Natural killer cell (primary cell): ENCODE data around the gene NBEAL2. TPM values are rescaled to one million over a fixed set of nuclear protein-coding genes. Genes with fewer than 3 reads are reported as not detected.

Experiments used
- ATAC-seq, 3 donors: fragments of 150-1000 bp in 2 of 3; fragments of 200-7000 bp in 1 of 3; cut with Tn5 transposase; 1 replicate in 1 of 3; 2 replicates in 2 of 3; pipeline ENCODE4 v1.10.0; 2021; ENCODE audit warnings: mild to moderate bottlenecking in 2 of 3, moderate library complexity in 2 of 3
- DNase-seq, 2 donors: peaks; one replicate each; pipeline versions ENCODE4 v3.0.0 to v3.0.0-alpha.2; 2013 to 2021; ENCODE audit warnings: mixed read lengths in 1 of 2
- H3K27ac ChIP-seq: one replicate; pipeline ENCODE4 v1.5.1; 2013; ENCODE audit warnings: mild to moderate bottlenecking, low read length
- H3K27me3 ChIP-seq: one replicate; pipeline ENCODE4 v1.6.1; 2013; ENCODE audit warnings: low read length; ENCODE audit not compliant: control insufficient read depth, insufficient read depth
- H3K36me3 ChIP-seq: one replicate; pipeline ENCODE4 v1.6.1; 2013; ENCODE audit warnings: low read length; ENCODE audit not compliant: control insufficient read depth, insufficient read depth
- H3K4me1 ChIP-seq: one replicate; pipeline ENCODE4 v1.6.1; 2013; ENCODE audit warnings: low read length; ENCODE audit not compliant: control insufficient read depth, insufficient read depth
- H3K4me3 ChIP-seq: one replicate; pipeline ENCODE4 v1.5.1; 2013; ENCODE audit warnings: low read length
- H3K9me3 ChIP-seq: one replicate; pipeline ENCODE4 v1.6.1; 2013; ENCODE audit warnings: low read length; ENCODE audit not compliant: control insufficient read depth, insufficient read depth
- H3K27ac Mint-ChIP-seq, 2 donors: one replicate each; pipeline ENCODE4 v1.8.0; 2022; ENCODE audit warnings: mild to moderate bottlenecking in 2 of 2, mixed read lengths in 2 of 2, moderate library complexity in 1 of 2
- H3K27me3 Mint-ChIP-seq, 2 donors: one replicate each; pipeline ENCODE4 v1.8.0; 2022; ENCODE audit warnings: low read depth in 2 of 2, mixed read lengths in 2 of 2
- H3K36me3 Mint-ChIP-seq: one replicate; pipeline ENCODE4 v1.8.0; 2022; ENCODE audit warnings: mixed read lengths
- H3K4me1 Mint-ChIP-seq, 2 donors: one replicate each; pipeline ENCODE4 v1.8.0; 2022; ENCODE audit warnings: mixed read lengths in 2 of 2
- H3K4me3 Mint-ChIP-seq: one replicate; pipeline ENCODE4 v1.8.0; 2022; ENCODE audit warnings: mild to moderate bottlenecking, moderate library complexity, mixed read lengths
- H3K9me3 Mint-ChIP-seq, 2 donors: one replicate each; pipeline ENCODE4 v1.8.0; 2022; ENCODE audit warnings: mixed read lengths in 2 of 2
- CTCF ChIP-seq: fragments of 200-600 bp; IDR thresholded peaks from one replicate; pipeline ENCODE4 v1.8.0; 2022; ENCODE audit warnings: antibody characterized with exemption
- WGBS: methylation state at CpG from one replicate; pipeline ENCODE4 v1.1.7; 2013; ENCODE audit warnings: missing lambda C conversion rate; ENCODE audit not compliant: insufficient coverage; 5-methylcytosine and 5-hydroxymethylcytosine counted together
- intact Hi-C: fragments of 100-400 bp; cut with micrococcal nuclease; formaldehyde crosslinking; loops from one replicate; pipeline ENCODE4 v1.14.2; 2022
- total RNA-seq, 4 donors: library from RNA; stranded (reverse); fragments of 120-200 nt in 1 of 4; gene quantifications; one replicate each; pipeline versions ENCODE4 v1.2.3 to v1.2.4, GENCODE V29; 2013 to 2022

NBEAL2 gene
- total RNA-seq, 3 donors from 2014 or later (not counting 1 experiment from before 2014, with no cell fraction given): 453 to 536 (median 532) TPM

- H3K4me1 Mint-ChIP-seq: peaks cover 66 to 68% of the 10 kb centered on the region in 2 donors
These were observed 44.2 kb upstream of the NBEAL2 start for GRCh38 chr3:46935168-46935858.

GRCh38 chr3:46935989-46936558 lies 43.4 kb upstream of the NBEAL2 start:
- TF ChIP-seq CTCF: no peak
- WGBS: 86% methylated on average over 7 of the region's 7 CpGs
- H3K4me1 Mint-ChIP-seq: peaks cover 64 to 66% of the 10 kb centered on the region in 2 donors

More at GRCh38 chr3:46935168-46935858, 44.2 kb upstream of the NBEAL2 start:
- intact Hi-C loops: no loop called here
- Histone ChIP-seq H3K9me3 (no peaks in the 10 kb centered on the region), H3K36me3 (peaks cover 31% of the 10 kb centered on the region), H3K4me3 (no peak overlapping the region), H3K4me1 (peaks cover 85% of the 10 kb centered on the region), H3K27me3 (no peaks in the 10 kb centered on the region), H3K27ac (no peak overlapping the region)
- TF ChIP-seq CTCF: no peak
- Mint-ChIP-seq H3K9me3 (no peaks in the 10 kb centered on the region), H3K27ac (peak overlapping the region in 1 of 2 donors; percentile 29), H3K36me3 (peaks cover 13% of the 10 kb centered on the region), H3K4me3 (no peak overlapping the region), H3K27me3 (no peaks in the 10 kb centered on the region)
- ATAC-seq (no peak), DNase-seq (no peak)
- 95% methylated on average over 5 of the region's 7 CpGs for WGBS

GRCh38 chr3:46936733-46937250 lies 42.7 kb upstream of the NBEAL2 start:
- DNase-seq (no peak), ATAC-seq (no peak)
- peaks cover 57 to 59% of the 10 kb centered on the region in 2 donors for H3K4me1 Mint-ChIP-seq
- peaks cover 39% of the 10 kb centered on the region for H3K36me3 ChIP-seq
- no peak for TF ChIP-seq CTCF
- intact Hi-C loops: no loop called here
- H3K9me3 ChIP-seq: no peaks in the 10 kb centered on the region
- H3K36me3 Mint-ChIP-seq: peaks cover 13% of the 10 kb centered on the region
- no peak overlapping the region for H3K4me3 ChIP-seq
- H3K4me3 Mint-ChIP-seq: peak overlapping the region; percentile 17
- H3K27ac ChIP-seq: no peak overlapping the region
- H3K27ac Mint-ChIP-seq: peak overlapping the region; percentile 38 to 50
- 93% methylated on average over 5 of the region's 5 CpGs for WGBS
- H3K9me3 Mint-ChIP-seq: no peaks in the 10 kb centered on the region
- H3K4me1 ChIP-seq: peaks cover 81% of the 10 kb centered on the region
- no peaks in the 10 kb centered on the region for H3K27me3 Mint-ChIP-seq
- H3K27me3 ChIP-seq: no peaks in the 10 kb centered on the region

More at GRCh38 chr3:46935989-46936558, 43.4 kb upstream of the NBEAL2 start:
- H3K9me3 ChIP-seq: no peaks in the 10 kb centered on the region
- Mint-ChIP-seq H3K27ac (peak overlapping the region; percentile 38 to 50), H3K4me3 (no peak overlapping the region), H3K27me3 (no peaks in the 10 kb centered on the region), H3K9me3 (no peaks in the 10 kb centered on the region), H3K36me3 (peaks cover 13% of the 10 kb centered on the region)
- ATAC-seq: no peak
- no peak overlapping the region for H3K27ac ChIP-seq
- peaks cover 85% of the 10 kb centered on the region for H3K4me1 ChIP-seq
- no peaks in the 10 kb centered on the region for H3K27me3 ChIP-seq
- intact Hi-C loops: no loop called here
- H3K36me3 ChIP-seq: peaks cover 39% of the 10 kb centered on the region
- H3K4me3 ChIP-seq: no peak overlapping the region
- no peak for DNase-seq
